Spleen (tissue), 11 donors: Measurements from ENCODE around the gene CARMIL3. TPM values are rescaled to one million over a fixed set of nuclear protein-coding genes. Genes with fewer than 3 reads are reported as not detected.

Experiments used
- DNase-seq: peaks from one replicate; pipeline ENCODE4 v3.0.0-alpha.2; 2020
- H3K27ac ChIP-seq, 8 donors: fragments of 200-600 bp; sonication (generic) in 7 of 8; 1 replicate in 4 of 8; 2 replicates in 4 of 8; pipeline versions ENCODE4 v1.5.0 to v1.8.0; 2016 to 2021; ENCODE audit warnings: inconsistent platforms in 4 of 8, mild to moderate bottlenecking in 4 of 8, moderate library complexity in 1 of 8
- H3K27me3 ChIP-seq, 7 donors: fragments of 200-600 bp; sonication (generic) in 6 of 7; replicated peaks in 1 of 7; 1 replicate in 4 of 7; 2 replicates in 3 of 7; pipeline versions ENCODE4 v1.5.0 to v1.8.0; 2016 to 2021; ENCODE audit warnings: inconsistent platforms in 3 of 7, mild to moderate bottlenecking in 1 of 7
- H3K36me3 ChIP-seq, 6 donors: fragments of 200-600 bp; sonication (generic) in 5 of 6; 1 replicate in 4 of 6; 2 replicates in 2 of 6; pipeline versions ENCODE4 v1.5.0 to v1.8.0; 2016 to 2021; ENCODE audit warnings: inconsistent platforms in 2 of 6
- H3K4me1 ChIP-seq, 6 donors: fragments of 200-600 bp; sonication (generic) in 5 of 6; 1 replicate in 3 of 6; 2 replicates in 3 of 6; pipeline versions ENCODE4 v1.5.0 to v1.8.0; 2016 to 2021; ENCODE audit warnings: inconsistent platforms in 3 of 6
- H3K4me3 ChIP-seq, 8 donors: fragments of 200-600 bp; sonication (generic) in 7 of 8; 1 replicate in 4 of 8; 2 replicates in 4 of 8; pipeline versions ENCODE4 v1.5.0 to v1.8.0; 2016 to 2021; ENCODE audit warnings: inconsistent platforms in 4 of 8, mild to moderate bottlenecking in 4 of 8, moderate library complexity in 2 of 8
- H3K9me3 ChIP-seq, 8 donors: fragments of 200-600 bp; sonication (generic) in 7 of 8; 1 replicate in 4 of 8; 2 replicates in 4 of 8; pipeline versions ENCODE4 v1.5.0 to v1.8.0; 2016 to 2021; ENCODE audit warnings: inconsistent platforms in 4 of 8
- CTCF ChIP-seq, 11 experiments: fragments of 200-600 bp in 7 of 11; fragments of 450-650 bp in 4 of 11; sonication (generic) in 4 of 11; IDR thresholded peaks in 8 of 11; conservative IDR thresholded peaks in 3 of 11; 1 replicate in 7 of 11; 2 replicates in 4 of 11; pipeline versions ENCODE4 v1.4.0 to v1.8.0; 2016 to 2021; ENCODE audit warnings: antibody characterized with exemption in 11 of 11, inconsistent platforms in 4 of 11, mild to moderate bottlenecking in 1 of 11
- POLR2A ChIP-seq, 3 donors: fragments of 450-650 bp; IDR thresholded peaks; one replicate each; pipeline ENCODE4 v1.5.1; 2017; ENCODE audit warnings: antibody characterized with exemption in 3 of 3, mild to moderate bottlenecking in 1 of 3
- POLR2AphosphoS5 ChIP-seq, 3 donors: sonication (generic); formaldehyde crosslinking; IDR thresholded peaks; one replicate each; pipeline ENCODE4 v1.5.1; 2017; ENCODE audit warnings: antibody characterized with exemption in 3 of 3
- WGBS, 5 donors: extraction: QIAGEN DNeasy Blood & Tissue Kit in 3 of 5; methylation state at CpG; one replicate each; pipeline versions ENCODE4 v1.1.5 to v1.1.7; 2013 to 2018; 5-methylcytosine and 5-hydroxymethylcytosine counted together
- intact Hi-C: fragments of 100-400 bp; cut with DNase I; formaldehyde crosslinking; loops from one replicate; pipeline ENCODE4 v1.15.0; 2023; ENCODE audit warnings: low total_unique reads
- polyA plus RNA-seq, 3 donors: library from polyadenylated mRNA; stranded (reverse); fragments of 200-250 nt; gene quantifications; one replicate each; pipeline ENCODE4 v1.2.1, GENCODE V29; 2013
- total RNA-seq, 7 donors: library from RNA; depleted of rRNA in 3 of 7; stranded (reverse); fragments of >200 nt in 3 of 7; fragmentation: NEBNext Ultra II Directional in 4 of 7; extraction: Animal tissue kit (Norgen Biotek cat#: 25700) in 4 of 7; gene quantifications; one replicate each; pipeline versions ENCODE4 v1.1.0 to v1.2.1, GENCODE V29; 2016 to 2021
- donor health status: healthy with polysubstance abuse.
- donor health status: DM: no; HTN: no; CAD: no; lungs with moderate emphysema.
- donor health status: DM: no; HTN: no; CAD: no.
- donor health status: Bipolar disorder and iron deficiency.
- donor health status: healthy.
- donor health status: DM: no; HTN: no; CAD: no.
- donor health status: DM: yes; HTN: yes; CAD: no.

CARMIL3 gene
- total and polyA plus RNA-seq, 10 donors = 0.39 to 3.2 (median 1.4) TPM

- no peaks in the 10 kb centered on the region for H3K9me3 ChIP-seq
- H3K27ac ChIP-seq = no peak overlapping the region
- no peak overlapping the region for H3K4me3 ChIP-seq
- peaks cover 4 to 21% (median 13%) of the 10 kb centered on the region in 6 donors for H3K4me1 ChIP-seq
- WGBS, 5 donors = 72 to 93% (median 88%) methylated on average over 3 of the region's 3 CpGs
- peak; percentile 35 for DNase-seq
- TF ChIP-seq POLR2A (IDR thresholded peaks at IDR 0.05) = no peak
- H3K36me3 ChIP-seq = no peaks in the 10 kb centered on the region
- H3K27me3 ChIP-seq = peaks cover 0 to 6% (median 0%) of the 10 kb centered on the region in 7 donors
- intact Hi-C loops = no loop called here
These were observed 34.6 kb downstream of the CARMIL3 start for GRCh38 chr14:24086193-24086955.

- H3K4me1 ChIP-seq = peaks cover 0 to 14% (median 7%) of the 10 kb centered on the region in 6 donors
- intact Hi-C loops = no loop called here
- no peak for TF ChIP-seq POLR2AphosphoS5 (IDR thresholded peaks at IDR 0.05)
- TF ChIP-seq POLR2A (IDR thresholded peaks at IDR 0.05) = no peak
- no peak for TF ChIP-seq CTCF (IDR thresholded peaks at IDR 0.05 in 8 of 11, conservative IDR thresholded peaks at IDR 0.05 in 3 of 11)
- H3K4me3 ChIP-seq = no peak overlapping the region
- no peaks in the 10 kb centered on the region for H3K36me3 ChIP-seq
- no peaks in the 10 kb centered on the region for H3K27me3 ChIP-seq
- no peak for DNase-seq
- no peaks in the 10 kb centered on the region for H3K9me3 ChIP-seq
- no peak overlapping the region for H3K27ac ChIP-seq
- WGBS, 5 donors = 71 to 92% (median 85%) methylated on average over 1 of the region's 1 CpG
These were observed 35.2 kb downstream of the CARMIL3 start for GRCh38 chr14:24087004-24087403.

- Histone ChIP-seq H3K9me3 (no peaks in the 10 kb centered on the region), H3K27me3 (no peaks in the 10 kb centered on the region), H3K4me3 (no peak overlapping the region), H3K36me3 (no peaks in the 10 kb centered on the region), H3K27ac (no peak overlapping the region), H3K4me1 (peaks cover 0 to 16% (median 10%) of the 10 kb centered on the region in 6 donors)
- 67 to 84% (median 78%) methylated on average over 2 of the region's 2 CpGs for WGBS, 5 donors
- TF ChIP-seq POLR2AphosphoS5 (IDR thresholded peaks at IDR 0.05) = no peak
- TF ChIP-seq CTCF (IDR thresholded peaks at IDR 0.05 in 8 of 11, conservative IDR thresholded peaks at IDR 0.05 in 3 of 11) = no peak
- TF ChIP-seq POLR2A (IDR thresholded peaks at IDR 0.05) = no peak
- intact Hi-C loops = no loop called here
- peak; percentile 48 for DNase-seq
These were observed 36.3 kb downstream of the CARMIL3 start for GRCh38 chr14:24088095-24088494.

- Histone ChIP-seq H3K36me3 (no peaks in the 10 kb centered on the region), H3K27ac (no peak overlapping the region), H3K4me3 (no peak overlapping the region), H3K27me3 (no peaks in the 10 kb centered on the region), H3K9me3 (no peaks in the 10 kb centered on the region), H3K4me1 (peaks cover 4 to 31% (median 21%) of the 10 kb centered on the region in 6 donors)
- DNase-seq = peak; percentile 1
- intact Hi-C loops = loop anchor here (5.0 kb wide), 1 partner anchor 78 kb away; no protein-coding TSS in a partner anchor
- TF ChIP-seq POLR2AphosphoS5 (IDR thresholded peaks at IDR 0.05) (no peak), POLR2A (IDR thresholded peaks at IDR 0.05) (no peak), CTCF (IDR thresholded peaks at IDR 0.05 in 8 of 11, conservative IDR thresholded peaks at IDR 0.05 in 3 of 11) (no peak)
- 74 to 89% (median 86%) methylated on average over 6 of the region's 6 CpGs for WGBS, 5 donors
These were observed 38.1 kb downstream of the CARMIL3 start for GRCh38 chr14:24089890-24090289.
